Omental fat pad (tissue), 4 donors: ENCODE data around the gene FOXP1. TPM values are rescaled to one million over a fixed set of nuclear protein-coding genes. Genes with fewer than 3 reads are reported as not detected.

Experiments
- ATAC-seq: fragments of 150-250 bp; one replicate; pipeline ENCODE4 v1.9.1; 2016; ENCODE audit warnings: mild to moderate bottlenecking, moderate library complexity; ENCODE audit not compliant: low FRiP score
- DNase-seq: peaks from one replicate; pipeline ENCODE4 v3.0.0-alpha.2; 2019; ENCODE audit warnings: low spot score
- total RNA-seq, 4 donors: library from RNA; depleted of rRNA; stranded (reverse); fragments of >200 nt; gene quantifications; one replicate each; pipeline ENCODE4 v1.1.0, GENCODE V29; 2016
- TF ChIP-seq, protein P1 (sequence below), 3 donors: fragments of 450-650 bp; IDR thresholded peaks; one replicate each; pipeline ENCODE4 v1.5.1; 2016 to 2017; ENCODE audit warnings: antibody characterized with exemption in 3 of 3, mild to moderate bottlenecking in 3 of 3, moderate library complexity in 2 of 3

The FOXP1 gene
- total RNA-seq, 4 donors from 2014 or later, result 72.4 to 128 (median 76.7) TPM

DNA sequence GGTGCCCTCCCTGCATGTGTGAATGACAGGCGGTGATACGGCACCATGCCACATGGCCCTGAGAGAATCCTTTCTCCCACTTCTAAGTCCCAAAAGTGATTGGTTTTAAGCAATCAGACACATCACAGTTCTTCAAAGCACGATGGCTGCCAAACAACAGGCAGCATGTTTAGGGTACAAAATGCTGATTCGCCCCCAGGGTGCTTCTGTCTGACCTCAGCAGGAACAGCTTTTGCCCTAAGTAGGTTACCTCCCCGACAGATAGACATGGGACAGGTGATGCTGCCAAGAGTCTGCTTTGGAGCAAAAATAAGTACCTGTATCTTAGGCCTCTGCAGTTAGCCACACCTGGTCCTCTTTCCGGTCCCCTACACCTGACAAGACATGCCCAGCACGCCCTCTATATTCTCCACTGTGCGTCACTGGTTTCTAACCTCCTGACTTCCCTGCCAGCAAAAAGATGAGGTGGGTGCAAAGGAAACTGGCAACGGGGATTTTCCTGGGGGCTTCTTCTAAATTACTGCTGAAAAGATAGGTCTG, 549.8 kb downstream of the FOXP1 start:
- TF ChIP-seq, protein P1, sequence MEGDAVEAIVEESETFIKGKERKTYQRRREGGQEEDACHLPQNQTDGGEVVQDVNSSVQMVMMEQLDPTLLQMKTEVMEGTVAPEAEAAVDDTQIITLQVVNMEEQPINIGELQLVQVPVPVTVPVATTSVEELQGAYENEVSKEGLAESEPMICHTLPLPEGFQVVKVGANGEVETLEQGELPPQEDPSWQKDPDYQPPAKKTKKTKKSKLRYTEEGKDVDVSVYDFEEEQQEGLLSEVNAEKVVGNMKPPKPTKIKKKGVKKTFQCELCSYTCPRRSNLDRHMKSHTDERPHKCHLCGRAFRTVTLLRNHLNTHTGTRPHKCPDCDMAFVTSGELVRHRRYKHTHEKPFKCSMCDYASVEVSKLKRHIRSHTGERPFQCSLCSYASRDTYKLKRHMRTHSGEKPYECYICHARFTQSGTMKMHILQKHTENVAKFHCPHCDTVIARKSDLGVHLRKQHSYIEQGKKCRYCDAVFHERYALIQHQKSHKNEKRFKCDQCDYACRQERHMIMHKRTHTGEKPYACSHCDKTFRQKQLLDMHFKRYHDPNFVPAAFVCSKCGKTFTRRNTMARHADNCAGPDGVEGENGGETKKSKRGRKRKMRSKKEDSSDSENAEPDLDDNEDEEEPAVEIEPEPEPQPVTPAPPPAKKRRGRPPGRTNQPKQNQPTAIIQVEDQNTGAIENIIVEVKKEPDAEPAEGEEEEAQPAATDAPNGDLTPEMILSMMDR (IDR thresholded peaks at IDR 0.05), result no peak
- ATAC-seq, result no peak
- no peak for DNase-seq

DNA sequence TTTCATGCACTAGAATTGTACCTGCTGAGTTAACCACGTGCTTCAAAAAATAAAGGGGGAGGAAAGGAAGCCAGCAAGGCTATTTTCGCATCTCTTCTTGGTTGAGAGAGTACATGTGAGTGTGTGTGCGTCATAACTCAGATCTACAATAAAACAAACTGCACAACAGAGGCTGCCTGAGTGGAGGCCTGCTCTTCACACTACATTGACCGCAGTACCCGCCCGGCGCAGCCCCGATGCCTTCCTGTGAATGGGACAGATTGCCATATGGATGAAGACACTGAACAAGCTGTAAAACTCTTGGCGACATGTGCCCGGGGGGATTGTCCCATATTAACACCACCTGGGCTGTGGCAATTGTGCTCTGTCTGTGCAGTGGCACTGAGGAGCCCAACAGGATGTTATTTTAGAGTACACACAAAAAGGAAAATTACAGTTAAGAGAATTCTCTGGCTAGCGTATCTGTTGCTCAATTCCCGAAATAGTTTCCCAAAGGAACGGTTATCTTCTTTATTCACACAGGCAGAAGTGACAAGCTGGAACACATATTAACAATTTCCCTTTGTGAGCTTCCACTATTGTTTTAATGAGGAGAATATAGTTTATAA, 551.5 kb downstream of the FOXP1 start:
- TF ChIP-seq, protein P1 (IDR thresholded peaks at IDR 0.05), result no peak
- DNase-seq (no peak), ATAC-seq (no peak)

DNA sequence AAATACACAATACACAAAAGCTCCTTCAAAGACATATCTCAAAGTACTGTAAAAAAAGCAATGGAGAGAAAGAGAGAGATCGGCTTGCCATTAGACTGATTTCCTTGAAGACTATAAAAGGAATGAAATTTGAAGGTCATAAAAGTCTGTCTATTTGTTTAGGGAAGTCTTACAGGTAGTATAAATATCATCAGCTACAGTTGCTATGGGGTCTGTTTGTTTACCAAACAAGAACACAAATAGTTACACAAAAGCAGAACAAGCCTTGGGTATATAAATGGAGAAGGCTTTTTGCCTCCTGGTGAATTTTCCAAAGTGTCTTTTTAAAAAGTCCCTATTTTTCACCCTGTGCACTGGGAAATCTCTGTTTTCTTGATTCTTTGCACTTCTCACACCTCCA, 552.3 kb downstream of the FOXP1 start:
- TF ChIP-seq, protein P1 (IDR thresholded peaks at IDR 0.05), result no peak
- DNase-seq, result no peak
- ATAC-seq, result no peak

DNA sequence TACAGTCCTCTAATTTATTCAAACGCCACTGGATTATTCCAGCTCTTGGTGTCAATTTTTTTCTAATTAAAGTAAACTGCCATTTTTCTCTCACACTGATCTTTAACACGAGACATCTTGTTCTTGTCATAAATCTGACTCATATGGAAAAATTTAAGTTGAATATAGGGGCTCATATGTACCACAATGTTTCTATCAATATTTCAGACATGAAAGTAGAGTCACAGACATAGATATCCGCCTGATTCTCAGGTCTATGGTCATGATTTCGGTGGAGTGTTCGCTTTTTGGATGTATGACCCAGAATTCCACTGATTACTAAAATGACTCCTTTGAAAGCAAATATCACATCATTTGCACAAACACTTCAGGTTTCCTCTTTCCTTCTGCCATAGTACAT, 552.8 kb downstream of the FOXP1 start:
- TF ChIP-seq, protein P1 (IDR thresholded peaks at IDR 0.05), result no peak
- no peak for ATAC-seq
- DNase-seq, result no peak

DNA sequence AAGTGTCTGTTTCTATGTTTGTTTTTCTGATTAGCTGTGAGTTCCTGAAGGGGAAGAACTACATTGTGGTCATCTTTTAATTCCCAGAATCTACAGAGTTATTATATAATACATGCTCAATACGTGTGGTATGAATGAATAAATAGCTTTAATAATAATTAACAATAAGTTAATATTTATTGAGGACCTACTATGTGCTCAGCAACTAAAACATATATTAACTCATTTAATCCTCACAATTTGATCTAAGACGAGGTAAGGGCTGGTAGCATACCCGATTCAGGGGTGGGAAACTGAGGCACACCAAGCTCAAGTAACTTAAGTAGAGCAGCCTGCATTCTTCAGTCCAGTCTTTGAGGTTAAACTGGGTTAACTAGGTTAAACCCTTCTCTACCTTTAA, 553.8 kb downstream of the FOXP1 start:
- no peak for ATAC-seq
- no peak for DNase-seq
- TF ChIP-seq, protein P1 (IDR thresholded peaks at IDR 0.05), result no peak

DNA sequence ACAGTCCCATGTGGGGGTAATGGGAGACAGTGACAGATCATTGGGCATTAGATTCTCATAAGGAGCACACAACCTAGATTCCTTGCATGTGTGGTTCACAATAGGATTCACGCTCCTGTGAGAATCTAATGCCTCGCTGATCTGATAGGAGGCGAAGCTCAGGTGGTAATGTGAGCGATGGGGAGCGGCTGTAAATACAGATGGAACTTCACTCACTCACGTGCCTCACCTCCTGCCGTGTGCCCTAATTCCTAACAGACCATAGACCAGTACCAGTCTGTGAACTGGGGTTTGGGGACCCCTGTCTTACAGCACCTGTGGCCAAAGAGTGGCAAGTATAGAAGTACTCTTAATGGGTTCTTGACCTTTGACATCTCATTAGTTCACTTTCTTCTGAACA, 554.7 kb downstream of the FOXP1 start:
- no peak for DNase-seq
- TF ChIP-seq, protein P1 (IDR thresholded peaks at IDR 0.05), result no peak
- ATAC-seq, result no peak

DNA sequence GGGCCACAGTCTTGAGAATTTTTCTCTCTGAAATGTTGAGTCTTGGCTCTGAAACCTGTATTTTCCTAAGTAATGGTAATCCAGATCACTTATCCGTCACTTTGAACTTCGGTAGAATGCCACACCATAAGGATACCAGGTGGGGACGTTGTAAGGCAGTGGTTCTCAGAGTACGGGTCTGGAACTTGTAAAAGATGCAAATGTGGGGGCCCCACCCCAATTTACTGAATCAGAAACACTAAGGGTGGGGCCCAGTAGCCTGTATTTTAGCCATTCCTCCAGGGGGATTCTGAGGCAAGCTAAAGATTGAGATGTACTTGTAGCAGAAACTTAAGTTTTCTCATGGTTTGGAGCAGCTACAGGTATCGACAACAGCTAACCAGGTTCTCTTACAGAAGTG, 555.3 kb downstream of the FOXP1 start:
- TF ChIP-seq, protein P1 (IDR thresholded peaks at IDR 0.05), result no peak
- no peak for DNase-seq
- no peak for ATAC-seq
